Endothelial cell of hepatic sinusoid (primary cell): ENCODE data around the gene OR10P1.
"Not testable (repeated sequence)": the region's sequence is repeated elsewhere in the genome, so short reads cannot be mapped to it uniquely, and the experiment has no call there.

Source experiments
- in situ Hi-C: cut with HindIII; loops from 2 replicates; pipeline ENCODE4 v1.10.0; 2017; ENCODE audit warnings: low sequenced_read_pairs

The OR10P1 gene, protein sequence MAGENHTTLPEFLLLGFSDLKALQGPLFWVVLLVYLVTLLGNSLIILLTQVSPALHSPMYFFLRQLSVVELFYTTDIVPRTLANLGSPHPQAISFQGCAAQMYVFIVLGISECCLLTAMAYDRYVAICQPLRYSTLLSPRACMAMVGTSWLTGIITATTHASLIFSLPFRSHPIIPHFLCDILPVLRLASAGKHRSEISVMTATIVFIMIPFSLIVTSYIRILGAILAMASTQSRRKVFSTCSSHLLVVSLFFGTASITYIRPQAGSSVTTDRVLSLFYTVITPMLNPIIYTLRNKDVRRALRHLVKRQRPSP

DNA sequence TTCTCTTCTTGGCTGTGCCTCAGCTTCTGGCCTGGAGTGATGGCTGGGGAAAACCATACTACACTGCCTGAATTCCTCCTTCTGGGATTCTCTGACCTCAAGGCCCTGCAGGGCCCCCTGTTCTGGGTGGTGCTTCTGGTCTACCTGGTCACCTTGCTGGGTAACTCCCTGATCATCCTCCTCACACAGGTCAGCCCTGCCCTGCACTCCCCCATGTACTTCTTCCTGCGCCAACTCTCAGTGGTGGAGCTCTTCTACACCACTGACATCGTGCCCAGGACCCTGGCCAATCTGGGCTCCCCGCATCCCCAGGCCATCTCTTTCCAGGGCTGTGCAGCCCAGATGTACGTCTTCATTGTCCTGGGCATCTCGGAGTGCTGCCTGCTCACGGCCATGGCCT is at the start of gene OR10P1:
Gene OR10P1, plus strand, starts transcription at position 40 of the 400 bp plus-strand sequence. Its CDS starts 0 bp downstream, at position 40.
- in situ Hi-C loops, result no loop called here

DNA sequence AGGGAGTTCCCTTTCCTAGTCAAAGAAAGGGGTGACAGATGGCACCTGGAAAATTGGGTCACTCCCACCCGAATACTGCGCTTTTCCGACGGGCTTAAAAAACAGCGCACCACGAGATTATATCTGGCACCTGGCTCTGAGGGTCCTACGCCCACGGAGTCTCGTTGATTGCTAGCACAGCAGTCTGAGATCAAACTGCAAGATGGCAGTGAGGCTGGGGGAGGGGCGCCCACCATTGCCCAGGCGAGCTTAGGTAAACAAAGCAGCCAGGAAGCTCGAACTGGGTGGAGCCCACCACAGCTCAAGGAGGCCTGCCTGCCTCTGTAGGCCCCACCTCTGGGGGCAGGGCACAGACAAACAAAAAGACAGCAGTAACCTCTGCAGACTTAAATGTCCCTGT is 46.5 kb upstream of the OR10P1 start:
- in situ Hi-C loops, result not testable (repeated sequence)

DNA sequence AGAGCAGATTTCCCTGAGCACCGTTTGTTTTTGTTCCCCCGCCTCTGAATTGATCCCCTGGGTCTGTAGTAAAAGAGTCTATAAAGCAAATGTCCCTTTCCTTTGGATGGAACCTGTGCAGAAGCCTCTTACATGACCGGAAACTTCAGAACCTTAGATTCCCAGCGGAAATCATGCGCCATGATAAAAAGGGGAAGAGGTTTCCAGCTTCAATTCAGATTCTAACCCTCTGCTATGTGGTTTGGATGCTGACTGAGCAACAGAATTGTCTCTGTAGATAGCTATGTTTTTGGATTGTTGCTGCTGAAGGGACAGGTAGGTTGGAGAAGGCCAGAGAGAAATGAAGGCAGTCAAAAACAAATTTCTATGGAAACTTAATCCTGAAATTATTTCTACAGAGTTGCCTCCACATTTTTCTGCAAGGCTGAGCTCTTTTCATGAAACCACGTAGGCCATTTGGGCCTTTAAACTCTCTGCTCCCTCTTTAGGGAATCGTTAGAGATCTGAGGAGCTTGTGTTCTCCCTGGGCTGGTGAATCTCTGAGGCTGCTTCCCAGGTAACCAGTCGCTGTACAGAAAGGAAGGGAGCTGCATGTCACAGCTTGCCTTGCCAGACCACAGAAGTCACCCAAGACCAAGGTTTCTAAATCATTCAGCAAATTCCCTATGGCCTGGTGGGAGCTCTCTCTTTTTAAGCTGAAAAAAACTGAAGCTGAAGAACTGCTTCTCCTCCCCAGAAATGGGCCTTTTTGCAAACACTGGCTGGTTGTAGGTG is 28.7 kb upstream of the OR10P1 start:
- in situ Hi-C loops, result no loop called here

DNA sequence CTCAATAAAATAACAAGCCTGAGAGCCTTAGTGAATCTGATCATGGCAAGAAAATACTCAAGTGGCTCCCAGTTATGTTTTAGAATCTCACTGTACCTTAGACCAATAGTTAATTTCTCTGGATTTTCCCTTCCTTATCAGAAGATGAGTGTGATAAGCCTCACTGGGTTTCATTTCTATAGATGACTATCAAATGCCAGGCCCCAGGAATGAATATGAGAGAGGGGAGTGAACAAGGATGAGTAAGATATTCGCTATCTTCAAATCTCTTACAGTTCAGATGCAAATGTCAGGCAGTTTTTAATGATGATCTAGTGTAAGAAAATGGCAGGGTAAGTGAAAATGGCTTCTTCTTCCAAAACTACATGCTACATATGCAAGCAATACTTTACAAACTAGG is 26.1 kb upstream of the OR10P1 start:
- in situ Hi-C loops, result no loop called here

DNA sequence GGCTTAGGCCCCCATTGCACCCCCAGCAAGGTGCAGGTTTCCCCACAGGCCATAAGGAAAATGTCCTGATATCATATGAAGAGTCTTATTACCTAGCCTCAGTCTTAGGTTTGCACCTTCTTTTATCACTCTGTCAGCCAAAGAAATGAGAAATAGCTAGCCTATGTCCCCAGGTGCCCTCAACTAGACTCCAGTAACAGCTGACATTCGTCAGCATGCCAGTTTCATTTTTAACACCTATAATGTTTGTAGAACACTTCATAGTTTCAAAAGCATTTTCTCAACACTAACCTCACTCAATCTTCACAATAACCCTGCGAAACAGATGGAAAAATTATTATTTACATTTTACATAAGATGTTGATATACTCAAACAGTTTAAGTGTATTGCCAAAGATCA is 24.0 kb upstream of the OR10P1 start:
- in situ Hi-C loops, result no loop called here

DNA sequence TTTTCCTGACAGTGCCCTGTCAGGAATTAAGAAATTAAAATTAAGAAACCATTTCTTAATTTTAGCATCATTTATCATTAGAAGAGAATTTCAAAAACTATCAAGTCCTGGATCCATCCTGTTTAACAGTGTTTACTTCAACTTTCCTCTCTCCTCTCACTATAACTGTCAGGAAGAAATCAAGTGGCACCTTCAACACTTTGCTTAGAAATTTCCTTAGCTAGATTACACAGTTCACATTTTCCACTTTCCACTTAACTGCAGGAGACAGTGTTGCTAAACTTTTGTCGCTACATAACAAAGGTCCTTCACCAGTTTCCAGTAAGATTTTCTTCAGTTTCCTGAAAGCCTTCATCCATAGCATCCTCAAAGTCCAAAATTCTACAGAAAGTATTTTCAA is 21.9 kb upstream of the OR10P1 start:
- in situ Hi-C loops, result no loop called here

DNA sequence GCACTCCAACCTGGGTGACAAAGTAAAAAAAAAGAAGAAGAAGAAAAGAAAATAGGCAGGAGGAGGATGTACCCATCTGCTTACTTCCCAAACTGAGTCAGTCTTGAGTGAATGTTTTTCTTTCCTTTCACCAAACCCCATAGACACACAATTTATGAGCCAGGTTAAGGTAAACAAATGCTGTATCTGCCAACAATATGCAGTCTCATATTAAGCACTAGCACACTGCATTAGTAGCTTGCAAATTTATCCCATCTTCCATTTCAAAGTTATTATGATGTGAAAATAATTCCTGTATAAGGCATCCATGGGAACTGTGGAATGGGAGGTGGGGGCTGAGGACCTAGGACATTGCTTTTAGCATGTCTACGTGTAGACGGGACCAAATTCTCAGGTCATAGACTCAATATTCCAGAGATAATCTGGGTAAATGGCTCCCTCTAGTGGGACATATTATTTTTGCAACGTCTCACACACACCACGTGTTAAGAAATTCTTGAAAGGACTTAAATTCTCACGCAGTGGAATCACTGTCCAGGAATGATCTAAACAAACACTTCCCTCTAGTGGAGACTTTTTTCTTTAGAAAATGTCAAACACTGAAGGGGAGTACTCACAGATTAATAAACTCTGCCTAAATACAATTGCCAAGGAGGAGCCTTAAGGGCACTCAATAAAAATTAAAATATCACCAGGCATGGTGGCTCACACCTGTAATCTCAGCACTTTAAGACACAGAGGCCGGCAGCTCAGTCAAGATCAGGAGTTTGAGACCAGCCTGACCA is 17.1 kb upstream of the OR10P1 start:
- in situ Hi-C loops, result no loop called here

DNA sequence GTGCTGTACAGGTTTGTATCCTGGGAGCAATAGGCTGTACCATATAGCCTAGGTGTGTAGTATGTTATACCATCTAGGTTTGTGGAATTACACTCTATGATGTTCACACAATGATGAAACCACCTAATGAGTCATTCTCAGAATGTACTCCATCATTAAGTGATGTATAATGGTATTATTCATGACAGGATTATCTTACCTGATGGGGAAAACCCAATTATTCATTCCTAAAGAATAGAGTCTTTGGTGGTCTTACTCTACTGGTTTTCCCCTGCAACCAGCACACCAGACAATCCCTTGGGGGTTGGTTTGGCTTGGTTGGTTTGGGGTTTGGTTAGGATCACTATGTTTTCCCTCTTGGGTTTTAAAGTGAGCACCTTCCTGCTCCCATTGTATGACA is 12.6 kb upstream of the OR10P1 start:
- in situ Hi-C loops, result no loop called here

DNA sequence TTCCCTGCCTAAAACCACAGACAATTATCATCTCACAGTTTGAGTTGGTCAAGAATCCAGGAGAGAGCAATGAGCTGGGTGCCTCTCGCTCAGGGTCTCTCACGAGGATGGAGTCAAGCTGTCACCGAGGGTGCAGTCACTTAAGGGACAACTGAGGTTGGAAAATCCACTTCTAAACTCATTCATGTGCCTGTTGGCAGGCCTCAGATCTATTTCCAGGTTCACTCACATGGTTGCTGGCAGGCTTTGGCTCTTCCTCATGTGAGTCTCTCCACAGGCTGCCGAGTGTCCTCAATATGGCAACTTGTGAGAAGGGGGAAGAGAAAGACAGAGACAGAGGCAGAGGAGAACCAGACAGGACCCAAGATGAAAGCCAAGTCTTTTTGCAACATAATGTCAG is 10.5 kb upstream of the OR10P1 start:
- in situ Hi-C loops, result loop anchor here (5.0 kb wide), 1 partner anchor 71 kb away; no protein-coding TSS in a partner anchor

DNA sequence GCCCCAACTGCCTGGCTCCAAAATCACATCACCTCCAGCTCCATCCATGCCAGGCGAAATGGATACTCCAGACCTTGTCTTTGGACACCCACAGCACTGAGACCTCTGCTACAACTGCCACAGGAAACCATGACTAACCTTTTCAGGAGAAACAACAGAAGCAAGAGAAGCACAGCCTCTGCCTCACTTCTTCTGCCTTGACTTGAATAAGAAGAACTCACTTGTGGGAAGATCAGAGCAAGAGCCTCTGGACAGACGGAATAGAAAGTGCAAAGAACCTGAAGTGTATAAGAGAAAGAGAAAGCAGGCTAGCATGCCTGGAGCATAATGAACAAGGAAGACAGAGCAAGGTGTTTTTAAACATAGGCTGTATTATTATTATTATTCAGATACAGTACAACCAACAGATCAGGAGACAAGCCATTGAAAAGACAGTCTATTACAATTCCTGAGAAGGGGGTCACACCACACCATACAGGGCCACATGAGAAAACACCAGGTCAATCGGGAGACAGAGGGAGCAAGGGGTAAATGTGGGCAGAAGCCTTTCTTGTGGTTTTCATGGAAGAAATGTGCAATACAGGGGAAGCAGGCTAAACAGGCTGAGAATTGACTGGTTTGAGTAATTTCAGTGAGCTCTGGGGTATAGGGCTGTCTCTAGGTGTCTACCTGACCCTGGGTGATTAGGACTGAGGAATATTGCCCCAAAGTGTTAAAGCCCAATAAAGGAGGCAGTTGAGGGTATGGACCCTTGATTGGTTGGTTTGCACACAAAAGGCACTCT is 7.4 kb upstream of the OR10P1 start:
- in situ Hi-C loops, result loop anchor here (5.0 kb wide), 1 partner anchor 68 kb away; no protein-coding TSS in a partner anchor

DNA sequence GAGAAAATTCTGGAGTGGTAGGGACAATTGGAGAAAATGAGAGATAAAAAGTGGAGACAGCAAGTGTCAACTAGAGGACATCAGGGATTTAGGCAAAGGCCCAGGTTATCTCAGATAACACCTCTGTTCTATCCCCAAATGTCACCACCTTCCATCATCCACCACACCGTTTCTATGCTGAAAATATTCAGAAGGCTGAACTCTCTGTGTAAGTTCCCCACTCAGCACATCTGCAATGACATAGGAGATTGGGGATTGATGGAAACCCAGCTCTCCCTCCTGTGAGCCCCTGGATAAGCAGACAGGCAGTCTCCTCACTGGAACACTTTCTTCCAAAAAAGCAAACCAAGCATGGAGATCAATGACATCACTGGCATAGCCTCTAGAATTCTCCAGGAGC is 5.6 kb upstream of the OR10P1 start:
- in situ Hi-C loops, result no loop called here

DNA sequence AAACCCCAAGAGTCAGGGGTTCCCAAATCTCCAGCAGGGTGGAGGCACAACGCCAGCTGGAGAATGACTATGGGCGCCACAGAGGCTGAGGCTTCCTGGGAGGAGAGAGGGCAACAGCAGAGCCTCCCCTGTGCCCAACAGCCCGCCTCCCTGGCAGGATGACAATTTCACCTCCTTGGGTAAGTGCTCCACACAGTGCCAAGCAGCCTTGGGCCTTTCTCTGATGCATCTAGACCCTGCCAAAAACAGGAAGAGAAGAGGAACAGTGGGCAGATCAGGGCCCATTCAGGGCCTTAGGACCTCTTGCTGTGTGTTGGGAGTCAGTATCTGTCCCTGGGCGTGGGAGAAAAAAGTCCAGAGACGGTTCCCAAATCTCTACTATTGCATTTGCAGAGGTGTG is 5.0 kb upstream of the OR10P1 start:
- in situ Hi-C loops, result no loop called here

DNA sequence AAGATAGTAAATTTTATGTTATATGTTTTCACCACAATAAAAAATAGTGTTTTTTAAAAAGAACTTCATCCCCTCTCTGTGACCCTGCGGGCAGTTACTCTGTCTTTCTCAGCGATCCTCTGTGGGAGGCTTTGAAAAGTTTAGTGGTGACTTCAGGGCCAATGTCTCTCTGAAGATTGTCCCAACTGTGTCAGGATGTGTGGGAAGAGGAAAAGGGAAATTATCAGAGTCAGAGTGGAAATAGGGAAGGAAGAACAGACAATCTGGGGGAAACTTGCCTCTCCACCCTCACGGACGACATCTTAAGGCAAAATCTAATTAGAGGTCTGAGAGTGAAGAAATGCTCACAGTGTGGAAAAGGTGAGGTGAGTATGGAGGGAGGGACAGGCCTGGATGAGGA is 3.5 kb upstream of the OR10P1 start:
- in situ Hi-C loops, result no loop called here

DNA sequence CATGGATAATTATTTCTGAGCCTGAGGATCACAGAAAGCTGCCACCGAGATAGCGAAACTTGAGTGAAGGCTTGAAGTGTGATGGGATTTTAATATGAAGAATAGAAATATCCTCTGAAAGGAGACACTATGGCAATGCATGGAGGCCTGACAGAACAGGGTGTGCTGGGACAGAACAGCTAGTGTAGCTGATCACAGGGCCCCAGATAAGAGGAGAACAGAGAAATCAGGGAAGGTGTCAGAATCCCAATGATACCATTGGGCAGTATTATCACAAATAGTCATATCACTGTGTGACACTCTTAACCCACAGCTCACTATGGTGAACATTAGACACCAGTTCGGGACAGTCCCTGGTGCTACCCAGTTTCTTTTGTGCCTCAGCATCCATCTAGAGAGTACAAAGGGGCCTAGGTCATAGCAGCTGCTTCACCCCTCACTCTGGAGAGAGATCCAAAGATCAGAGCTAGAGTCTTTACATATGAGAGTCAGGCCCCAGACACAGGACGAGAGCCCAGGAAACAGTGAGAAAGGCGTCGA is 506 bp upstream of the OR10P1 start:
- in situ Hi-C loops, result no loop called here

DNA sequence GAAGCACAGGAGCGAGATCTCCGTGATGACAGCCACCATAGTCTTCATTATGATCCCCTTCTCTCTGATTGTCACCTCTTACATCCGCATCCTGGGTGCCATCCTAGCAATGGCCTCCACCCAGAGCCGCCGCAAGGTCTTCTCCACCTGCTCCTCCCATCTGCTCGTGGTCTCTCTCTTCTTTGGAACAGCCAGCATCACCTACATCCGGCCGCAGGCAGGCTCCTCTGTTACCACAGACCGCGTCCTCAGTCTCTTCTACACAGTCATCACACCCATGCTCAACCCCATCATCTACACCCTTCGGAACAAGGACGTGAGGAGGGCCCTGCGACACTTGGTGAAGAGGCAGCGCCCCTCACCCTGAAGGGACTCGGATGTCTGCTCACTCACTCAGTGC is 775 bp downstream of the OR10P1 start:
- in situ Hi-C loops, result no loop called here

DNA sequence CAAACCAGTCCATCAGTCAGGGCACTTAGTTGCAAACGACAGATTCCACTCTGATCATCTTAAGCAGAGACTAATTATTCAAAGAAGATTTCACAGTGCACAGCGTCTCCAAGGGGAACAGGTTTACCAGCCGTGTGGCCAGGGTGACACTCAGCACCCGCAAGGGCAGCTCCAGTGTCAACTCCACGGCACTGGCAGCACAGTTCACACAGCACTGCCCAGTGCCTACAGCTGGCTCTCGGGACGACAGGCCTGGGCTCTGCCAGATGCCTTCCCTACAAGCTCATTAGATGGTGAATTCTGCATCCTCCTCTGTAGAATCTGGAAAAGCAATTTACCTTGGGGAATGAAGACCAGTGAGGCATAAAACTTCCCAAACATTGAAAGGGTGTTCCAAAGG is 4.9 kb downstream of the OR10P1 start:
- in situ Hi-C loops, result no loop called here

DNA sequence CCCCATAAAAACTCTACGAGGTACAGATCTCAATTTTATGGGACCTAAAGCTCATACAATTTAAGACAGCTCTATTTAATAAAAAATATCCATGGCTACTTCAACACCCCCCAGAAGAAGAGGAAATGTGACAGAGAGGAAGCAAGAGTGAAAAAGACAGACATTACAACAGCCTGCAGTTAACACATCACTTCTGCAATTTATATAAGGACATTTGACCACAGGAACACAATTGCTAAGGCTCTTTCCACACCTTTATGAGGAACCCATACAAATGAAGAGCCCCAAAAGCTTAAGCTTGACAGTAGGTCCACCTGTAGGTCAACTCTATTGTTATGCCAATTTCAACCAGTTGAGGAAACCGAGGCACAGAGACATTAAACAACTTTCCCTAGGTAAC is 5.6 kb downstream of the OR10P1 start:
- in situ Hi-C loops, result no loop called here

DNA sequence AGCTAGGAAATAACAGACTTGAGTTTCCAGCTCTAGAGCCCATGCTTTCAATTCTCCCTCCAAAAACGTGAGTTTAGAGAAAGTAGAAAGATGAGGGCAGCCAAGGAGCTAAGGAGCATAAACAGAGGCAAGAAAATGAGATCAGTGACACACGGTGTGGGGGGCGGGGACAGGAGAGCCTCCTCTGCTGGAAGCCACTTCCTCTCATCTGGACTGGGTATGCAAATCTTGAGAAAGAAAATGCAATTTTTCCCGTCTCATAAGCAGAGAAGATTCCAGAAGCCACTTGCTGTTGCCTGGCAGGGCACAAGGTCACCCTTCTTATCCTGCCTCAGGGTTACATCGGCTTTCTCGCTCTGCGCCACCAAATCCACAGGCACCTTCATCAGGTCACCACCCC is 6.0 kb downstream of the OR10P1 start:
- in situ Hi-C loops, result no loop called here

DNA sequence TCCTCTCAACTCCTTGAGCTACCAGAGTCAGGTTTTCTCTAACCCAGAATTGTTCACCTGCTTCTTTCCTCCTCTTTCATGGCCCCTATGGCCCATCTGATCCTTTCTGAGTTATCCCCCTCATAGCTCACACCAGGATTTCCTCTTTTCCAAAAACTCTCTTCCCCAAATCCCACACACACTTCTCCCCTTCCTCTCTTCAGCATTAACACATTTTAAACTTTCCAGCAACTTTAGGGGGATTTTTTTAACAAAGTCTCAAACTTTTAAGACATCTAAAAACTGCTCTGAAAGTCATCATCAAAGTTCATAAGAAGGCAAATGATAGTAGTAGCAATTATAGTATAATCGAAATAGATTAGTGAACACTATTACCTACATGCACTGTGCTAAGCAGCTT is 7.9 kb downstream of the OR10P1 start:
- in situ Hi-C loops, result no loop called here

DNA sequence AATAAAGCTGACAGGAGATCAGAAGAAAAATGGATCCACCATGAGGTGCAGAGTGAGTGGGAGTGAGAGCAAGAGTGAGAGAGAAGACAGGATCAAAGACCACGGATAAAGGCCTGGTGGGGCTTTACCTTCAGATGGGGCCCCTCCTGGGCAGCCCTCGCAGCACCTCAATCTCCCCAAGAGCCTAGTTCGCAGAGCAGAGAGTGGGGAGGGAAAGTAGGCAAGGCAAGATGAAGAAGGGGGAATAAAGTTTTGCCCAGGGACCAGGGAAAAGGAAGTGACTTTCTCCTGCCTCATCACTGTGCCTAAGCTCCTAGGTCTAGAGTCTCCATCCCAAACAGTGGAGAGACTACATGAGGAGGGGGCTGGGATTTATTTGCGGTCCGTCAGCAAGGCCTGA is 10.3 kb downstream of the OR10P1 start:
- in situ Hi-C loops, result no loop called here
